Activated CD4-positive, CD25-positive, alpha-beta regulatory T cell treated with anti-CD3 and anti-CD28 coated beads, Interleukin-2, amount 50 U/mL, for 24 hours (primary cell): Measurements from ENCODE around the gene KCNJ3.

ENCODE experiments used
- ATAC-seq, 2 donors: fragments of 150-1000 bp; cut with Tn5 transposase; one replicate each; pipeline ENCODE4 v1.10.0; 2021; ENCODE audit warnings: mild to moderate bottlenecking in 1 of 2, moderate library complexity in 1 of 2

Gene KCNJ3

GRCh38 chr2:154709215-154709614, 10.7 kb downstream of the KCNJ3 start:
- ATAC-seq = no peak

DNA sequence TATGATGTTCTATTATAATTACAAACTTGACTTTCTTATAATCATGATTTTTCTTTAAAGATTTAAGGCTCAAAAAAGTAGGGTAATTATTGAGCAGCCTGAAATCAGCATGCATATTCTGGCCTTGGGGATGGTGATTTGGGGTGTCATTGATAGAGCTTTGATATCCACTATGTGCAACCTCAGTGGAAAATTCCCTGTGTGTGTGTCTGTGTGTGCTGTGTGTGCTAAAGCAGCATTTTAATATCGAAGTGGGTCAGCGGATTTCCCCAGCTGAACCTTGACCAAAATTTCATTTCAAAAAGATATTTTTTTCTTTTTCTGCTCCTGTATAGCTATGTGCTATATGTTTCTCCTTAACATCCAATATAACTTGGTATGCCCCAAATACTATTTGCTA, 11.6 kb downstream of the KCNJ3 start:
- no peak for ATAC-seq

DNA sequence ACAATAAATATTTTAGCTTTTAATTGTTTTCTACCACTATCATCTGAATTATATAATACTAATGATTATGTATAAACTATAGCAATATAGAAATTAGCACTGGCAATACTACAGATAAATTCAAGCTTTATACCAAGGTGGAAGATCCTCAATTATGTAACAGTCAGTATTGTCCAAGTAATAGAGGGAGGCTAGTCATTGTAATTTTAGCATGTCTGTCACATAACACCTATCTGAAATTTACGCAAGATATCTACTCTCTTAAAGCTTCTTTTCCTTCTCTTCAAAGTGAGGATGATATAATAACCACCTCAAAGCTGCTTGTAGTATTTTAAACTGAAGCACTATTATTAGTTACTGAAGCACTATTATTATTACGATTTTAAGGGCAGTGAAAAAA, 12.2 kb downstream of the KCNJ3 start:
- no peak for ATAC-seq

- ATAC-seq = no peak
These were observed 15.2 kb downstream of the KCNJ3 start for GRCh38 chr2:154713675-154714074.

DNA sequence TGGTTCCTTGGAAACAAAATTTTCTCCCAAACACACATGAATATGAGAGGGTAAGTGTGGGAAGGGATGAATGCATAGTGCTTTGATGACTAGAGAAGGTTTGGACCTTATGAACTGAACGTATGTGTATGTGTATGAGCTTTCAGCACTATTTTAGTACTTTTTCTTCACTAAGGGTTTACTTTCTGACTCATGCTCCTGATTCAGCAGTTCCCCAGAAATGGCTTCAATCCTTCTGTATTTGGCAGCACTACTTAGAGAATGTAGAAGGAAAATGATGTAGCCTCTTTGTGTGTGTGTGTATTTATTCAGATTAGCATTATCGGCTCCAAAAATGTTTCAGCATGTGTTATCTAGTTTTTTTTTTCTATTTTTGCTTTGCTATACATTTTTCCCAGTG, 22.2 kb downstream of the KCNJ3 start:
- ATAC-seq = no peak

- ATAC-seq = no peak
These were observed 25.8 kb downstream of the KCNJ3 start for GRCh38 chr2:154724194-154724797.

GRCh38 chr2:154740361-154740760, 41.9 kb downstream of the KCNJ3 start:
- no peak for ATAC-seq

GRCh38 chr2:154758871-154759270, 60.4 kb downstream of the KCNJ3 start:
- no peak for ATAC-seq

- no peak for ATAC-seq
These were observed 64.1 kb downstream of the KCNJ3 start for GRCh38 chr2:154762638-154763037.

DNA sequence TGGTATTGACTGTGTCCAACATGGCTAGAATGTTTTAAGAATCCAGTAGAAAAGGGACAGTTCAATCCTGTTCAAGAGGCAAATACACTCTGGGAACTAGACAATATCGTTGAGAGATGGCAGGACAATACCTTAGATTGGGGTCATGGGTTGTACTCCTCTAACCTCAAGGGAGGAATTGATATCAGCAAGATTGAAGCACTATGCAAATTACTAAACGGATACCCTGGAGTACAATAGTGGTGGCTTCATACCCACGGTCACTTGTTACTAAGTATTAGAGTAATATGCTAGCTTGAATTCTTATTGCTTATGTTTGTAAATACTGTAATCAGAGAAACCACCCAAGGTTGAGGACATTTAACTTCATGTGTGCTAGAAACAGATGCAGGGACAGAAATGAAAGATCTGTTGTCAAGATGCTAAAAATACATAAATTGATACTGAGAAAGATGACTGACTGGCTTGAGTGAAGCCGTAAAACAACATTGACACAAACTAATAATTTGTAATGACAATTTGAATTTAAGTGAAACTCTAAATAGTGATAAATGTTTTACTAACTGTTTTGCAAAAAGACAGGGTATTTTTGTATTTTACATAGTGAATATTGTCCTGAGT, 73.3 kb downstream of the KCNJ3 start:
- no peak for ATAC-seq

- no peak for ATAC-seq
These were observed 78.3 kb downstream of the KCNJ3 start for GRCh38 chr2:154776825-154777224.

GRCh38 chr2:154794406-154794805, 95.9 kb downstream of the KCNJ3 start:
- ATAC-seq = no peak

DNA sequence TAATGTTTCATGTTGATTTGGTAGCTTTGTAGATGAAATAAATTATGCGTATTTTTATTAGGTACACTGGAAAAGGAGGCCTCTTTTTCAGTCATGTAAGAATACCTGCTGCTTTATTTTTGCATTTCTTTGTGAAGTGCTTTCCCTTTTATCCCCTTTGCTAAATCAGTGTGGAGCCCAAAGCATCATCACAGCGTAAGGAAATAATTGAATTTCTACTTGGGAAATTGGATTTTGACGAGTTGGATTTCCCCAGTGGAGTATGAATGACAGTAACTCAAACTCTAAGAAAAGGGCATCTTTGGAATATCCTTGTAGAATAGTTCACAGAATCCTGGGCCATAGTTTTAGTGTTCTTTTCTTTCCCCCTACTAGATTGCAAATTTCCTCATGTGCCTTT, 97.2 kb downstream of the KCNJ3 start:
- ATAC-seq = no peak

DNA sequence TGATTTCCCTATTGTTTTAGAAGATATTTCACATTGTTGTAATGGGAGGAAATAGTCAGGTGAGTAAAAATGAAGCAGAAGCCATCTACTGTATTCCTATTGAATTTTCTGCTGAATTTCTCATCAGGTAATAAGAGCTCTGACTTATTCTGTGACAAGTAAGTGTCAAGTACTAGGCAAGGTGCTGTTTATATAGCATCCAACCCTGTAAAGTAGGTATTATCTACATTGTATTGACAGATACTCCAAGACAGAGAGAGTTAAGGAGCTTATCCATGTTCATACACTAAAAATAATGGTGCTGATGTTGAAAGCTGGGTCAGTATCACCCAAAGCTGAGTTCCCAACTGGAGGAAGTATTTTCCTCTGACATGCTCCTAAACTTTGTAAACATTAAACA, 106.0 kb downstream of the KCNJ3 start:
- ATAC-seq = no peak

- no peak for ATAC-seq
These were observed 115.1 kb downstream of the KCNJ3 start for GRCh38 chr2:154813636-154814035.

GRCh38 chr2:154814856-154815255, 116.4 kb downstream of the KCNJ3 start:
- ATAC-seq = no peak

DNA sequence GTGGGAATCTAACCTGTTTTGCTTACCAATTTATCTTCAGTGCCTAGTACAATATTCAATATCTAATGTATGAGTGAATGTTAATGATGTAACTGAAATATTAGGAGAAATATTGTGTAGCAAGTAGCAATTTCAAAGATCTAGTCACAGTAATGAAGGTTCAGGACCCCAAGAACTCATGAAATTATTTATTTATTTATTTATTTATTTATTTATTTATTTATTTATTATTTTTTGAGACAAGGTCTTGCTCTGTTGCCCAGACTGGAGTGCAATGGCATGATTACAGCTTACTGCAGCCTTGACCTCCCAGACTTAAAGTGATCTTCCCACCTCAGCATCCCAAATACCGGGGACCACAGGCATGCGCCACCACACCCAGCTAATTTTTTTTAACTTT, 126.9 kb downstream of the KCNJ3 start:
- no peak for ATAC-seq

GRCh38 chr2:154826827-154827226, 128.3 kb downstream of the KCNJ3 start:
- ATAC-seq = no peak

- ATAC-seq = no peak
These were observed 128.8 kb downstream of the KCNJ3 start for GRCh38 chr2:154827286-154827685.

- ATAC-seq = no peak
These were observed 134.2 kb downstream of the KCNJ3 start for GRCh38 chr2:154832711-154833110.

- ATAC-seq = no peak
These were observed 138.1 kb downstream of the KCNJ3 start for GRCh38 chr2:154836632-154837031.

DNA sequence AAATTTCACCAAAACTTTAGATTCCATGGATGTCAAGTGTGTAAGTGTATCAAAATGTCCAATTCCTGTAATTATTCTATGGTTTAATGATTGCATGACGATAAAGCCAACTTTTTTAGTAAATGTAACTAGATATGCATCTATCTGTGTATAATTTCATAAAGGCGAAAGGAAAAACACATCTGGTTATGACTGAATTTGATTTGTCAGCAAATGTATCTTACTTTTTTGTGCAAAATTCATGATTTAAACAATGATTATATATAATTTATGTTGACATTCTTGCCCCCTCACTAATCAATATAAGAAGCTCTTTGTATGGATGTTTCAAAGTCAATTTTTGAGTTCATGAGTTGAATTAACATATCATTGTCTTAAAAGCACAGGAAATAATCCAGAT, 138.5 kb downstream of the KCNJ3 start:
- ATAC-seq = no peak

GRCh38 chr2:154844513-154844912, 146.0 kb downstream of the KCNJ3 start:
- ATAC-seq = no peak

DNA sequence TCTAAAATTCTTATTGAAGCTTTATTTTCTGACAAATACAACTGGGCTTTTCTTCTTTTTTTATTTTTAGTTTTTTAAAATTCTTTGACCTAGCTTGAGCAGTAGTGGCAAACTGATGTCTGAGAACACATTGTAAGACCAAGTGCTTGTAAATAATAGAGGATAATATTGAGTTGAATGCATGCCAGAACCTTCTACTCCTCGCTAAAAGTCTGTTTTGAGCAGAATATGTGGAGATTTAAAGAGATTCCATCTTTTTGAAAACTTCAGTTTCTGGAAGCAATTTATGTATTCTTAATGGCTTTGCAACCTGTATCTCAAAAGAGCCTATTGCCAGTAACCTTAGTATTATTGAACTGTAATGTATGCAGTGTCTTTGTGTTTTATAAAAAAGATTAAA, 148.3 kb downstream of the KCNJ3 start:
- no peak for ATAC-seq

DNA sequence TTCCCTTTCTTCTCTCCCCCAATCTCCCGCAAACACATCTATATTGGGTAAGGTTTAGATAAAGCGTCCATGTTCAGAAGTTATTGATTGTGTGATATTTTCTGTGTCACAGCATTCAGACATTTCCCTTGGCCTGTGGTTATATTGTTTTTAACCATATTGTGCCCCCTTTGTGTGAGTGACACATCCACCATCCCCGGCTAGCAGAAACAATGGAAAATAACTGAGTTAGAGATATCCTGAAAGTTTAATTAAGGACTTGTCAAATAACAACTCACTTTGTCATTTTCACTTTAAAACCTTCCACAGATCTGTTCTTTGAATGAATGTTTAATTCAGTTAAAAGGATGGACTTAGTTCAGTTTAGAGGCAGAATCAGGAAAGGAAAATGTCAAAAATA, 151.0 kb downstream of the KCNJ3 start:
- ATAC-seq = no peak
